HCEC 1CT (cell line): ENCODE results near the gene PSRC1.
"Not testable (repeated sequence)": the region's sequence is repeated elsewhere in the genome, so short reads cannot be mapped to it uniquely, and the experiment has no call there.

ENCODE experiments used
- DNase-seq: peaks from one replicate; pipeline ENCODE4 v3.0.0-alpha.2; 2017

The PSRC1 gene

DNA sequence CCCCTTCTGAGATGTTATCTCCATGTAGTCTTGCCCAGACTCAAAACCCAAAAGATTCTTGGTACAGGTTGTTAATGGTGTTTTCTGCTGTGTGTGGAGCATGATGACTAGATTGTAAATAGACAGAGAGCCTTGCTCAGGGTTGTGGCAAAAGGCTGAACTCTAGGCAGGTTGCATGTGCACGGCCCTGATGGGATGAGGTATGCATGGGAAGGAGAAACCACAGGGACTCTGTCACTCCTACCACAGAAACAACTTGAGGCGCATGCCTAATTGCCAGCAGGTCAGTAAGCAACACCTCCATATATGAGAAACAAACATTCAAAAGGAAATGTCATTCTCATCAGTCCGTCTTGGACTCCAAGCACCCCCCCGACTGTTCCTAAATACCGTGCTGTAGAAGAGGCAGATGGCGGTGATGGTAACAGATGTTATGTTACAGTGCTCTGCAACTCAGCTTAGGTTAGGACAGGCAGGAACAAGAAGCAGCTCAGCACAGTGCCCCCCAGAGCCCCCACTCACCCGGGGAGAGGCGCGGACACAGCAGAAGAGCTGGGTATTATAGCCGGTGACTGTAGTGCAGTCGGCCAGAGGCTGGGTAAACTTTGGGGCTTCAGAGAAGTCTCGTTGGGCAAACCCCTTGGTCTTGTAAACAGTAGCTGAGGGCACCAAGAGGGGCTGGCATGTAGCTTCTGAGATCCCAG is 12.9 kb upstream of the PSRC1 start:
- no peak for DNase-seq

DNA sequence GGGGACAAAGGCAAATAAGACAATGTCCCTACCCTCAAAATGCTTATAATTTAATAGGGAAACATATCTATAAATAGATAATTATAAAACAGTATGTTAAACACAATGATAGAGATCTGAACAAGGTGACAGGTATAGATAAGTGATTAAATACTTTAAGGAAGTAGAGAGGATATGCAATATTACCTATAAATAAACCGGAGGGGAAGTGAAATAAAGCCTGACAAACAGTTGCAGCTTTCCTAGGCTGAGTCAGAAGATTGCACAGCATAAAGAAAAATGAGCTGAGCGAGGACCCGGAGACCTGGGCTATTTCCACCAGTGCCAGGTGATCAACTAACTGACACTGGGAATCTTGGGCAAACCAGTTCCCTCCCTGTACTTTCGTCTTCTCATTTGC is 11.5 kb upstream of the PSRC1 start:
- DNase-seq = no peak

DNA sequence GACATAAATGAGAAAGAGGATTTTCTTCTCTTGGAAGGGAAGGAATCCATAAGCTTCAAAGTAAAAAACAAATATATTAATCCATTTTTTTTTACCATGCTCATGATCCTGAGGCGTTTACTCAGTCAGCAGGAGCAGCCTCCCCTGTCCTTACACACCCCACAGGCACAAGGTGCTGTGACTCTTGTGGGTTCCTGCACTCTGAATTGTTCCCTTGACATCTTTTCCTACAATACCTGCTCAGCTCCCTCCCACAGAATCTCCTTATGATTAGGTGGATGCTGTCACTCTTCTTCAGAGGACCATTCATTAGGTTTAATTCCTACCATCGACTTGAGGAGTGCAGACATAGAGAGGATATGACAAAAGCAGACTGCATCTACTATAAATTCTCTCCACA is 10.1 kb upstream of the PSRC1 start:
- DNase-seq = no peak

DNA sequence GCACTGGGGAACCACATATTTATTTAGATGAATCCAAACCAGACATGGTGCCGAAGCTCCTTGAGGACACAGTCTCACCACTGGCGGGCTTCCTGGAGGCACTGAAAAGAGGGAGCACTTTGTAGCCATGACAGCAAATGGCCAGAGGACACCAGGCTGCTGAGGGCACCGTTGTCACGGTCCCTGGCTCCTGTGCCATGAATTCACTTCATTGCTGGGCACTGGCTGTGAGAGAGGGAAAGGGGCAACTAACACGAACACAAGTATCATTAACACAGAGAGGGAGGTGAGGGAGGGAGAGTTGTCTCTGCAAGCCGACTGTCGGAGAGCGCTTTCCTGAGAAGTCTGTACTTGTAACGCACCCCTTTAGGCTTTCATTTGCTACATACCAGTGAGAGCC is 9.4 kb upstream of the PSRC1 start:
- DNase-seq = no peak

DNA sequence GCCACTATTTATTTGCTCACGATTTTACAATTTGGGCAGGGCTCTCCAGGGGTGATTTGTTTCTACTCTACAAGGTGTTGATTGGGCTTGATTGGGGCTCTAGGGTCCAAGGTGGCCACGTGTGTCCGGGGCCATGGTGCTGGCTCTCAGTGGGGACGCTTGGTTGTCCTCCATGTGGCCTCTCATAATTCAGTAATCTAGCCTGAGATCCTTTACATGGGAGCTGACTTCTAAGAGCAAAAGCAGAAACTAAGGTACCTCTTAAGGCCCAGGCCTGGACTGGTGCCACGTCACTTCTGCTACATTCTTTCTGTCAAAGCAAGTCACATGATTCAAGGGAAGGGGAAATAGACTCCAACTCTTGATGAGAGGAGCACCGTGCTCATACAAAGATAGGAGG is 8.1 kb upstream of the PSRC1 start:
- no peak for DNase-seq

DNA sequence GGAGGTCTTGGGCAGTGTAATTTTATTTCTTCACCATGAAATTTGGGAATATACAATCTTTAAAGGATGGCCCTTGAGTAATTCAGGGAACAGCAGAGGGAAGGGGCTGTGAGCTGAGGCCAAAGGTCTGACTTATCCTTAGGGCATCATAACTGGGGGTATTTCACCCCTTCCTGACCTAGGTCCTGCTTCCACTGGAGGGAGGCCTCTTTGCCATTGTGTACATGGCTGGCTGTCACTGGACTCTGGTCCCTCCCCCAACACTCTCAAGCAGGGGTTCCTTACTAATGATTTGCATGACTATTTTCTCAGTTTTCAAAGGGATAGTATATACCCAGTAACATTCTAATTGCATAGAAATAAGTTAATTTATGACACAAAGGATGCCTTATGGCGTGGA is 7.2 kb upstream of the PSRC1 start:
- no peak for DNase-seq

DNA sequence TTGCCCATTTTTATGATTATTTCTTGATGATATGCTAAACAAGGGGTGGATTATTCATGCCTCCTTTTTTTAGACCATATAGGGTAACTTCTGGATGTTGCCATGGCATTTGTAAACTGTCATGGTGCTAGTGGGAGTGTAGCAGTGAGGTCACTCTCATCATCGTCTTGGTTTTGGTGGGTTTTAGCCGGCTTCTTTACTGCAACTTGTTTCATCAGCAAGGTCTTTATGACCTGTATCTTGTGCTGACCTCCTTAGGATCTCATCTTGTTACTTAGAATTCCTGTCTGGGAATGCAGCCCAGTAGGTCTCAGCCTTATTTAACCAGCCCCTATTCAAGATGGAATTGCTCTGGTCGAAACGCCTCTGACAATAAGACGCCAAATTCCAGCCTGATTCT is 3.8 kb upstream of the PSRC1 start:
- DNase-seq = not testable (repeated sequence)

DNA sequence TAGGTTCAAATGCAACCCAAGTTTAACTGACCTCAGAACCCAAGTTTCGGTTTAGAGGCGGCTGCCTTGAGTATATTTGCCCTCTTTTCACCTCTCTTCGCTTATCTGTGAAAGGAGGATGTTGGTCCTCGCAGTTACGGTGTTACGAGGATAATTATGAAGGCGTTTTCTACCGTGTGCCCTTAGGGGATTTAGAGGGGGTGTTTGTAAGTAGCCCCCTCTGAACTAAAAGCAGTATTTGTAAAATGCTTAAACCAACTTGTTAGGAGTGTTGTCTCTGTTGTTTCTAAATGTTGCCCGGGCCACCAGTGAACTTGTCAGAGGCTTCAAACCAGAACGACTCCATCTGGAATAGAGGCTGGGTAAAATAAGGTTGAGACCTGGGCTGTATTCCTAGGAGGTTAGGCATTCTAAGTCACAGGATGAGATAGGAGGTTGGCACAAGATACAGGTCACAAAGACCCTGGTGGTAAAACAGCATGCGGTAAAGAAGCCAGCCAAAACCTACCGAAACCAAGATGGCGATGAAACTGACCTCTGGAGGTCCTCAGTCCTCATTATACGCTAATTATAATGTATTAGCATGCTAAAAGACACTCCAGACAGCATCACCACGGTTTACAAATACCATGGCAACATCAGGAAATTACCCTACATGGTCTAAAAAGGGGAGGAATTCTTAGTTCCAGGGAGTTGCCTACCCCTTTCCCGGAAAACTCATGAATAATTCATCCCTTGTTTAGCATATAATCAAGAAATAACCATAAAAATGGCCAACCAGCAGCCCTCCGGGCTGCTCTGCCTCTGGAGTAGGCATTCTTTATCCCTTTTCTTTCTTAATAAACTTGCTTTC is 1.0 kb upstream of the PSRC1 start:
- DNase-seq = no peak

DNA sequence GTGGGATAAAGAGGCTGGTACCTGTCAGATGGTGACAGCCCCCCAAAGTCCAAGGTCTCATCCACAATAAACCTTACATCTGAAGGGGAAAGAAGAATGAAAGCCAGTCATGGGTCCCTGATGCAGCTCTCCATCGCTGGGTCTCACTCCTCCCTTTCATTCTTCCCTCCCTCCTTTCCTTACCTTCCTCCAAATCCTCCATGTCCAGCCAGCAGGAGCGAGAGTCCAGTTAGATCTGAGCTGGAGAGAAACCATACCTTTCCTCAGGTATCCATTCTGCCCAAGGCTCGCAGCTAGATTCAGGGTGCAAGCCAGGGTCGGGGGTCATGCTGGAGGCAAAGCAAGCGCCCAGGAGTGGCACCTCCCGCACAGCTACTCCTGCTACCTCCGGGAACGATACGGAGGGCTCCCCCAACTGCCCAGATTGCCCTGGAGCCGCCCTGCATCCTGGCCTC is 421 bp downstream of the PSRC1 start:
- no peak for DNase-seq

DNA sequence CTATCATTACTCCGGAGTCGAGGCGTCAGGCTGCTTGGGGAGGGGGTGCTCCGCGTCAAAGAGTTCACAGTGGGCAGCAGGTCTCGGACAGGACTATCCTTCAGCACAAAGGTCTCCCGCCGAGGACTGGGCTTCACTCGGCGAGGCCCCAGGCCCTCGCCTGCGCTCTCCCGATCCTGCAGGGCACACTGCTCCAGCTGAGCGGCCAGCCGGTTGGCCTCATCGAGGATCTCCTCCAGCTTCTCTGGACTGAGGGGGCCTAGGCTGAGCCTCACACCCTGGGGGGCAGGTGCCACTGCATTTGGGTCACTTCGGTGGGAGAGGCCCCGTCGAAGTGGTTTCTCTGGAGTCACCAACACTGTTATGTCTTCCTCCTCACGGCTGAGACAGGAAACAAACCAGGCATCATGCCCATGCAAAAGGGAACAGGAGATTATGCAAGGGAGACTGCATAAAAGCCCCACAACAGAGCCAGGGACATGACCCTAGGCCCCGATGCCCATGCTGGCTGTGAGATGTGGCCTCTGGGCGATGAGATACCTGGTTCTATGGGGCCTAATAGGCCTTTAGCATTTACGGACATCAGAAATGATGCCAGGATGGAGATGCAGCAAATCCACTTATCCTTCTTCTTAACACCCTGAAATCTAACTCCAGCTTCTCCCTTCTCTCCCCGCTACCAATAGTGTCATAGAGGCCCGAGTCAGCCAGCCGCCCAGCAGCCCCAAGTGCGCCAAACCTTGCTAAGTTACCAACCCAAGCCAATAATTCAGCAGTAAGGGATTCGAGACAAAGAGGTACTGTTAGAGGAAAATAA is 1.1 kb downstream of the PSRC1 start:
- DNase-seq = no peak

DNA sequence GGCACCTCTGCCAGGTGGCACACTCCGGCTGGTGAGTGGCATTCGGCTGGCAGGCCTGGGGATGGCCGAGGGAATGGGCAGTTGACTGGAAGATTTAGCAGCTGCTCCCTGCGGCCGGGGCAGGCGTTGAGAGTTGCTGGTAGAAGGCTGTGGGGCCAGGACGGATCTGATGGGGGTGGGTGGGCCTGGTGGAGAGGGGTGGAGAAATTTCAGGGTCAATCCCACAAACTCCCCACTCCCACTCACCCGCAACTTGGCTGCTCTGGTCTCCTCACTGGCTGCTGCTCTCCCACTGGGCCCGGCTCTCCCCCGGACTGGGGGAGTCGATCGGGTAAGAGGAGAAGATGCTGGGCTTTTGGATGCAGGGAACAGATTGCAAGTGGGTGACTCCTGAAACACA is 2.1 kb downstream of the PSRC1 start:
- DNase-seq = no peak

DNA sequence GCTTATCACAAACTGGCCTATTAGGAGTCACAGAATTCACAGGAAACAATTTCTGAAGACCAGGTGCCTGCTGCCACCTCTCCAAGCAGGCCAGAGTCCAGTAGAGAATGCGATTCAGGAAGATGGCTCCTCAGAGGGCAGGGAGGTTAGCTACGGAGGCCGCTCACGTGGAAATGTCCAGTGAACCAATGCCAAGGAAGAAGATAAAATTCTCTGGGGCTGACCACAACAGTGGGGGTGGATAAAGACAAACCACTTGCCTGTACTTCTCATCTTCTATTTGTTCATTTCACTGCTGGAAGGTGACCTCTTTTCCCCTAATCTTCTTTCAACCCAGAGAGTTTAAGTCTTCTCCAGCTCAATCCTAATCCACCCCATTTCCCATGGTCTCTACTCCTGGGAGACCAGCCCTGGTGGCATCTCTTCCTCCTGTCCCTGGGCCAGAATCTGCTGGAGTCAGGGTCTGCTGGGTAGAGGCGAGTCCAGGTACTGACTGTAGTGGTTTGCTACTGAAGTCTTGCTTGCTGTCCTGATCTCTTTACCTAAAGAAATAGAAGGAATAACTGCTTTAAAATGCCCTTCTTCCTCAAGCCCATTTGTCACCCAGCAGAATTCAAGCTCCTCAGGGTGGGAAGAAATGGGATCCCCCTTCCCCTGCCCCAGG is 3.2 kb downstream of the PSRC1 start:
- DNase-seq = no peak

DNA sequence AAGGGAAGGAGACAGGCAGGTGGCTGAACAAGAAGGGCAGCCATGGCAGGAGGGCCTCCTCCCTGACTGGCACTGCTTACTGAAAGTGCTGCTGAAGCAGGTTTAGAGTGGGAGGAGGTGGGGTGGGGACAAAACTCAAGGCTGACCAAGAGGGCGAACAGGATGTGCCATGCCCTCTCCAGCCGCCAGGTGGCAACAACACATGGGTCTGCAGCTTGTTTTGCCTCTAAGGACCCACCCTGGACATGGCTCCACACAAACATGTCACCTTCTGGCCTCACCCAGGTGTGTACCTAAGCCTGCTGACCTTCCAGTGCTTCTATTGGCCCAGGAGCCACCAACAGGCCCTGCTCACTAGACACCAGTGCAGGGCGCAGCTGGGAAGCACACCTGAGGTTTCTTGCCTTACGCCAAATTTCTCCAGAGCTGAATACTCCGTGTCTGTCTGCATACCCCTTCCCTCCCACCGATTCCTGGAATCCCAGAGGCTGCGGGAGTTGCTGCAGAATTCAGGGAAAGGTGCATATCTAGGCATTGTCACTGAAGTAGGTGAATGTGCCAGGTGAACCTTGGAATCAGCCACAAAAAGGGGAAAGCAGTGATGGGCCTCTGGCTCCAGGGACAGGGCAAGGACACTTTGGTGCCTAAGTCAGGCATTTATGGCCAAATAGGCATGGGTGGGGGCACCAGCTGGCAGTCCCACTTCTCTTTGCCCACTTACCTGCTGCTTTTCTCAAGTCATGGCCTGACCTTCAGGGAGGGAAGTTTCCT is 5.3 kb downstream of the PSRC1 start:
- peak; percentile 50 for DNase-seq

DNA sequence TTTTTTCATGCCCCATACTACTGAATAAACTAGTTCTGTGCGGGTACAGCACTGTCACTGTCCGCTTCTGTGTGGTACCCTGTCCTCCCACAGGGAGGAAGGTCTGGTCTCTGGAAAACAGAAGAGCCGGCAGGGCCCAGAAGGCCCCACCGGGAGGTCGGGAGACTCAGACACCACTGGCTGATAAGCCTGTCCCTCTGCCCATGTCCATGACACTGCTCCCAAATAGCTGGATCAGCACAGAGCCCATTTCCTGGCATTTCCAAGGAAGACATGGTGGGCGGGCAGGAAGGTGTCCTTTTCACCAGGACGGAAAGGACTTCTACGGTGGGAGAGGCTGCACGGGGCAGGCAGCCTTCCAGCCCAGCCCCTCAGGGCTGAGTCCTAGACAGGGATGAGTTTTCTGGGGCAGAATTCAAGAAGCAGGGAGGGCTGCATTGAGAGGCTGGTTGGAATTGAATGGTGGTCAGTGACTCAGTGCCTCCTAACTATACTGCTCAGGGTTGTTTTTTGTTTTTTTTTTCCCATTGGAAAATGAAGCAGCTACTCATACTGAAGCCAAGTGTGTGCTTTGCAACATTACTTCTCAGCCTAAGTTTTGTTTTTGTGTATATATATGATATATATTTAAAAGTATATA is 7.1 kb downstream of the PSRC1 start:
- DNase-seq = no peak

DNA sequence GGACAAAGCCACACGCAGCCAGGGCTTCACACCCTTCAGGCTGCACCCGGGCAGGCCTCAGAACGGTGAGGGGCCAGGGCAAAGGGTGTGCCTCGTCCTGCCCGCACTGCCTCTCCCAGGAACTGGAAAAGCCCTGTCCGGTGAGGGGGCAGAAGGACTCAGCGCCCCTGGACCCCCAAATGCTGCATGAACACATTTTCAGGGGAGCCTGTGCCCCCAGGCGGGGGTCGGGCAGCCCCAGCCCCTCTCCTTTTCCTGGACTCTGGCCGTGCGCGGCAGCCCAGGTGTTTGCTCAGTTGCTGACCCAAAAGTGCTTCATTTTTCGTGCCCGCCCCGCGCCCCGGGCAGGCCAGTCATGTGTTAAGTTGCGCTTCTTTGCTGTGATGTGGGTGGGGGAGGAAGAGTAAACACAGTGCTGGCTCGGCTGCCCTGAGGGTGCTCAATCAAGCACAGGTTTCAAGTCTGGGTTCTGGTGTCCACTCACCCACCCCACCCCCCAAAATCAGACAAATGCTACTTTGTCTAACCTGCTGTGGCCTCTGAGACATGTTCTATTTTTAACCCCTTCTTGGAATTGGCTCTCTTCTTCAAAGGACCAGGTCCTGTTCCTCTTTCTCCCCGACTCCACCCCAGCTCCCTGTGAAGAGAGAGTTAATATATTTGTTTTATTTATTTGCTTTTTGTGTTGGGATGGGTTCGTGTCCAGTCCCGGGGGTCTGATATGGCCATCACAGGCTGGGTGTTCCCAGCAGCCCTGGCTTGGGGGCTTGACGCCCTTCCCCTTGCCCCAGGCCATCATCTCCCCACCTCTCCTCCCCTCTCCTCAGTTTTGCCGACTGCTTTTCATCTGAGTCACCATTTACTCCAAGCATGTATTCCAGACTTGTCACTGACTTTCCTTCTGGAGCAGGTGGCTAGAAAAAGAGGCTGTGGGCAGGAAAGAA is 8.1 kb downstream of the PSRC1 start:
- DNase-seq = peak; percentile 44

DNA sequence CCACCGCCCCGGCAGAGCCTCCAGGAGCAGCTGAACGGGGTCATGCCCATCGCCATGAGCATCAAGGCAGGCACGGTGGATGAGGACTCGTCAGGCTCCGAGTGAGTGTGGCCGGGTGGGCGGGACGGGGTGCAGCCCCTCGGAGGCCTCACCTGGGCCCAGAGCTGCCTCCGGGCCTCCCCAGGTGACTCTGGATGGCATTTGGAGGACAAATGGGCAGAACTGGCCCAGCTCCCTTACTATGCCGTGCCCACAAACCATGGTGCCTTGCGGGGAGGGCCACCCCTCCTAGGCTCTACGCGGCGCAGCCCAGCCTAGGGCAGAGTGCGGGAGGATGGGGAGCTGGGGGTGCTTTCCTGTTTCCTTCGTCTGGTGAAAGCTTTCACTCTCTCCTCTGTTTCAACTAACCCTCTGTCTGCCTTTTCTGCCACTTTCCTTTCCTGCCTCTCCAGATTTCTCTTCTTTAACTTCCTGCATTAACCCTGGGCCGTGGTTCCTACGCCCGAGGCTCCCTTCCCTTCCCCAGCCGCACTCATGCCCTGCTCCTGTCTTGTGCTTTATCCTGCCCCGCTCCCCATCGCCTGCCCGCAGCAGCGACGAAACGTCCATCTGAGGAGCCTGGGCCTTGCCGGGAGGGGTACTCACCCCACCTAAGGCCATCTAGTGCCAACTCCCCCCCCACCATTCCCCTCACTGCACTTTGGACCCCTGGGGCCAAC is 9.2 kb downstream of the PSRC1 start:
- no peak for DNase-seq

DNA sequence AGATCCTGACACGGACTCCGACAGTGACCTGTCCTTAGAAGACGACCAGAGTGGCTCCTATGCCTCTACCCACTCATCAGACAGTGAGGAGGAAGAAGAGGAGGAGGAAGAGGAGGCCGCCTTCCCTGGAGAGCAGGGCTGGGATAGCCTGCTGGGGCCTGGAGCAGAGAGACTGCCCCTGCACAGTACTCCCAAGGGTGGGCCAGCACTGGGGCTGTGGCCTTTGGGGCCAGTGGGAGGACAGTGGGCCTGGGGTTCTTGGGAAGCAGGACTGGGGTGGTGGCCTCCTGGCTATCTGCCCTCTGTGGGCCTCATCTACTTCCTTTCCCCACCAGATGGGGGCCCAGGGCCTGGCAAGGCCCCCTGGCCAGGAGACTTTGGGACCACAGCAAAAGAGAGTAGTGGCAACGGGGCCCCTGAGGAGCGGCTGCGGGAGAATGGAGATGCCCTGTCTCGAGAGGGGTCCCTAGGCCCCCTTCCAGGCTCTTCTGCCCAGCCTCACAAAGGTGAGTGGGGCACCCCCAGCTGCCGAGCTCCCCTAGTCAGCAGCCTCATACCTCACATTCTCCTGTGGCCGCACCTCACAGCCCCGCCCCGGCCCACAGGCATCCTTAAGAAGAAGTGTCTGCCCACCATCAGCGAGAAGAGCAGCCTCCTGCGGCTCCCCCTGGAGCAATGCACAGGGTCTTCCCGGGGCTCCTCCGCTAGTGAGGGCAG is 10.0 kb downstream of the PSRC1 start:
- no peak for DNase-seq

DNA sequence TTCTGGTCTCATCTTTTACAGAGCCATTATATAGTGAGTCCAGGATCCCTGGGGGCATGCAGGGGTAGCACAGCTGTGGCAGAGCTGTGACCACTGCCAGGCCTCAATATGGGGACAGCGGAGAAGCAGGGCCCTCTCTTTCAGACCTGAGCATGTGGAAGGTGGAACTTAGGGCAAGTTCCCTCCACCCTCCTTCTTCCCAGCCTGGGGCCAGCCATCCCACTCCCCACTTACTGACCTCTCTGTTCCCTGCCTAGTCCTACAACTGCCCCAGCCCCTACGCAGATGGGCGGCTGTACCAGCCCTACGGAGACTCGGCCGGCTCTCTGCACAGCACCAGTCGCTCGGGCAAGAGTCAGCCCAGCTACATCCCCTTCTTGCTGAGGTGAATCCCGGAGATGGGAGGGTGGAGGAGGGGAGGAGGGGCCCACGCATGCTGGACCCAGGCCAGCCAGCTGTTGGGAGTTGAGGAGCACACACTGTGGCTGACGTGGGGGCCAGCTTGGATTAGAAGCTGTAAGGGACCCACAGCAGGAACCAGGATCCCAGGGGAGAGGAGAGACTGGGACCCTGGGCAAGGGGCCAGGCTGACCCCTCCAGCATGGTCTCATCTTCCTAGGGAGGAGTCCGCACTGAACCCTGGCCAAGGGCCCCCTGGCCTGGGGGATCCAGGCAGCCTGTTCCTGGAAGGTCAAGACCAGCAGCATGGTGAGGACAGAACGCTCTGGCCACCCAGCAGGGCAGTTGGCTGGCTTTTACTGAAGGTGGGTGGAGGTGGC is 10.7 kb downstream of the PSRC1 start:
- DNase-seq = no peak
